IPS DF 19.7 (cell line): ENCODE data around the gene ILK.

ENCODE experiments used
- DNase-seq: peaks from one replicate; pipeline ENCODE4 v3.0.0-alpha.2; 2013; ENCODE audit warnings: low read depth, low spot score

Gene ILK

GRCh38 chr11:6621711-6622211 lies 18.2 kb downstream of the ILK start:
- DNase-seq = no peak

- DNase-seq = no peak
Measured at GRCh38 chr11:6622261-6623171, 18.9 kb downstream of the ILK start.

- no peak for DNase-seq
Measured at GRCh38 chr11:6623391-6624363, 20.1 kb downstream of the ILK start.

- DNase-seq = no peak
Measured at GRCh38 chr11:6625156-6625831, 21.7 kb downstream of the ILK start.

GRCh38 chr11:6625832-6626420 lies 22.4 kb downstream of the ILK start:
- no peak for DNase-seq

- DNase-seq = no peak
Measured at GRCh38 chr11:6626971-6627761, 23.6 kb downstream of the ILK start.

GRCh38 chr11:6627762-6628241 lies 24.2 kb downstream of the ILK start:
- no peak for DNase-seq

- DNase-seq = no peak
Measured at GRCh38 chr11:6628526-6628925, 25.0 kb downstream of the ILK start.

GRCh38 chr11:6629573-6629891 lies 26.0 kb downstream of the ILK start:
- no peak for DNase-seq

- no peak for DNase-seq
Measured at GRCh38 chr11:6629892-6630631, 26.5 kb downstream of the ILK start.

GRCh38 chr11:6630632-6631291 lies 27.2 kb downstream of the ILK start:
- no peak for DNase-seq

- no peak for DNase-seq
Measured at GRCh38 chr11:6631361-6631890, 27.9 kb downstream of the ILK start.

- DNase-seq = no peak
Measured at GRCh38 chr11:6632116-6633073, 28.8 kb downstream of the ILK start.

- no peak for DNase-seq
Measured at GRCh38 chr11:6633422-6634408, 30.1 kb downstream of the ILK start.

GRCh38 chr11:6634534-6634933 lies 31.0 kb downstream of the ILK start:
- DNase-seq = no peak
